IMR-90 (cell line): ENCODE results near the gene GHDC. TPM values are rescaled to one million over a fixed set of nuclear protein-coding genes. Genes with fewer than 3 reads are reported as not detected.

Experiments used
- ATAC-seq: fragments of 200-7000 bp; cut with Tn5 transposase; 2 replicates; pipeline ENCODE4 v1.9.1; 2020; ENCODE audit warnings: low read depth, mild to moderate bottlenecking, moderate library complexity
- BruUV-seq: library from RNA; stranded (reverse); fragments of 400-500 nt; replicated peaks from 2 replicates; lab custom pipeline; 2021; lab: Mats Ljungman, UMichigan
- CTCF ChIA-PET: fragments of 300-600 bp; formaldehyde crosslinking; extraction: SDS; loops from one replicate; lab custom pipeline; 2021; ENCODE audit warnings: antibody characterized with exemption; lab: Yijun Ruan, JAX
- POLR2A ChIA-PET: fragments of 300-600 bp; sonication (Branson Sonifier 250); formaldehyde crosslinking; loops from one replicate; lab custom pipeline; 2022; ENCODE audit warnings: antibody characterized with exemption; ENCODE audit not compliant: unreplicated experiment; lab: Charles Lee
- DNase-seq: peaks from one replicate; pipeline ENCODE4 v3.0.0; 2013
- H2AFZ ChIP-seq: replicated peaks from 2 replicates; pipeline ENCODE3; 2013; ENCODE audit warnings: low read length, mild to moderate bottlenecking; ENCODE audit not compliant: poor library complexity
- H2AK5ac ChIP-seq: 2 replicates; pipeline ENCODE4 v1.6.1; 2013; ENCODE audit warnings: low read depth, low read length, inconsistent platforms
- H2AK9ac ChIP-seq: replicated peaks from 2 replicates; pipeline ENCODE3; 2013; ENCODE audit warnings: mild to moderate bottlenecking, low read depth, low read length, moderate library complexity; ENCODE audit not compliant: poor library complexity
- H2BK120ac ChIP-seq: 2 replicates; pipeline ENCODE4 v1.6.1; 2013; ENCODE audit warnings: low read depth, low read length, inconsistent platforms
- H2BK15ac ChIP-seq: 3 replicates; pipeline ENCODE4 v1.6.1; 2013; ENCODE audit warnings: low read depth, low read length, inconsistent platforms
- H2BK20ac ChIP-seq: 2 replicates; pipeline ENCODE4 v1.6.1; 2013; ENCODE audit warnings: low read depth, mild to moderate bottlenecking, inconsistent platforms, low read length, moderate library complexity
- H2BK5ac ChIP-seq: 2 replicates; pipeline ENCODE4 v1.6.1; 2013; ENCODE audit warnings: mild to moderate bottlenecking, low read depth, low read length, inconsistent platforms; ENCODE audit not compliant: poor library complexity, severe bottlenecking
- H3K14ac ChIP-seq: replicated peaks from 2 replicates; pipeline ENCODE4 v1.6.1; 2013; ENCODE audit warnings: low read depth, low read length, inconsistent platforms
- H3K18ac ChIP-seq: 2 replicates; pipeline ENCODE4 v1.6.1; 2013; ENCODE audit warnings: low read depth, low read length, control low read depth
- H3K23ac ChIP-seq: 2 replicates; pipeline ENCODE4 v1.6.1; 2013; ENCODE audit warnings: low read depth, low read length, inconsistent platforms
- H3K27ac ChIP-seq: 2 replicates; pipeline ENCODE4 v1.5.1; 2013; ENCODE audit warnings: mild to moderate bottlenecking, control low read depth, low read length; ENCODE audit not compliant: insufficient read depth
- H3K27me3 ChIP-seq: 2 replicates; pipeline ENCODE4 v1.6.1; 2013; ENCODE audit warnings: low read length; ENCODE audit not compliant: control insufficient read depth, insufficient read depth
- H3K36me3 ChIP-seq: 2 replicates; pipeline ENCODE4 v1.6.1; 2013; ENCODE audit warnings: low read length, mixed read lengths; ENCODE audit not compliant: control insufficient read depth, insufficient read depth
- H3K4ac ChIP-seq: 2 replicates; pipeline ENCODE4 v1.6.1; 2013; ENCODE audit warnings: low read depth, low read length, inconsistent platforms
- H3K4me1 ChIP-seq: 2 replicates; pipeline ENCODE4 v1.6.1; 2013; ENCODE audit warnings: low read length, mixed read lengths; ENCODE audit not compliant: control insufficient read depth, insufficient read depth
- H3K4me2 ChIP-seq: 2 replicates; pipeline ENCODE4 v1.6.1; 2013; ENCODE audit warnings: low read depth, mild to moderate bottlenecking, control low read depth, low read length, moderate library complexity
- H3K4me3 ChIP-seq: 2 replicates; pipeline ENCODE4 v1.5.1; 2013; ENCODE audit warnings: low read depth, mild to moderate bottlenecking, control low read depth, low read length, moderate library complexity; ENCODE audit not compliant: insufficient read depth
- H3K56ac ChIP-seq: 2 replicates; pipeline ENCODE4 v1.6.1; 2013; ENCODE audit warnings: low read length, inconsistent platforms; ENCODE audit not compliant: insufficient read depth; ENCODE audit errors: extremely low read depth
- H3K79me1 ChIP-seq, 2 experiments: 2 replicates each; pipeline ENCODE4 v1.6.1; 2013; ENCODE audit warnings: low read length in 2 of 2, inconsistent platforms in 1 of 2, low read depth in 1 of 2
- H3K9ac ChIP-seq: 2 replicates; pipeline ENCODE4 v1.6.1; 2013; ENCODE audit warnings: low read depth, low read length, control low read depth
- H3K9me1 ChIP-seq: 2 replicates; pipeline ENCODE4 v1.6.1; 2013; ENCODE audit warnings: low read length, inconsistent platforms; ENCODE audit not compliant: insufficient read depth
- H3K9me3 ChIP-seq: 2 replicates; pipeline ENCODE4 v1.6.1; 2013; ENCODE audit warnings: low read length; ENCODE audit not compliant: control insufficient read depth, insufficient read depth
- H4K20me1 ChIP-seq: 2 replicates; pipeline ENCODE4 v1.6.1; 2013; ENCODE audit warnings: low read length, inconsistent platforms; ENCODE audit not compliant: insufficient read depth
- H4K5ac ChIP-seq: 2 replicates; pipeline ENCODE4 v1.6.1; 2013; ENCODE audit warnings: mild to moderate bottlenecking, low read depth, low read length, control low read depth
- H4K8ac ChIP-seq, 2 experiments: 2 replicates each; pipeline ENCODE4 v1.6.1; 2013; ENCODE audit warnings: low read depth in 2 of 2, low read length in 2 of 2, control low read depth in 1 of 2, inconsistent platforms in 1 of 2
- H4K91ac ChIP-seq: 2 replicates; pipeline ENCODE4 v1.6.1; 2013; ENCODE audit warnings: low read depth, low read length, inconsistent platforms; ENCODE audit not compliant: insufficient read depth
- BHLHE40 ChIP-seq: fragments of 150-350 bp; IDR thresholded peaks from 2 replicates; pipeline ENCODE4 v1.6.1; 2016; ENCODE audit warnings: mild to moderate bottlenecking, low read depth, low read length
- CEBPB ChIP-seq: IDR thresholded peaks from 2 replicates; pipeline ENCODE4 v1.6.1; 2012; ENCODE audit warnings: low read depth, low read length, improper control_type of control experiment
- CHD1 ChIP-seq: IDR thresholded peaks from 2 replicates; pipeline ENCODE4 v1.6.1; 2012; ENCODE audit warnings: low read depth, low read length, improper control_type of control experiment
- CTCF ChIP-seq: conservative IDR thresholded peaks from 2 replicates; pipeline ENCODE4 v1.5.1; 2012; ENCODE audit warnings: mild to moderate bottlenecking, low read depth, low read length, improper control_type of control experiment
- ELK1 ChIP-seq: fragments of 150-350 bp; IDR thresholded peaks from 2 replicates; pipeline ENCODE4 v1.6.1; 2016; ENCODE audit warnings: low read depth, mild to moderate bottlenecking, low read length, moderate library complexity, borderline replicate concordance
- FOS ChIP-seq: fragments of 150-350 bp; IDR thresholded peaks from 2 replicates; pipeline ENCODE4 v1.6.1; 2016; ENCODE audit warnings: low read depth, low read length
- MAFK ChIP-seq: IDR thresholded peaks from 2 replicates; pipeline ENCODE4 v1.6.1; 2012; ENCODE audit warnings: low read depth, low read length, improper control_type of control experiment
- MAZ ChIP-seq: IDR thresholded peaks from 2 replicates; pipeline ENCODE4 v1.6.1; 2012; ENCODE audit warnings: low read depth, mild to moderate bottlenecking, low read length, improper control_type of control experiment, moderate library complexity, borderline replicate concordance
- MXI1 ChIP-seq: IDR thresholded peaks from 2 replicates; pipeline ENCODE4 v1.6.1; 2012; ENCODE audit warnings: low read depth, mild to moderate bottlenecking, low read length, moderate library complexity, borderline replicate concordance
- NFE2L2 ChIP-seq: fragments of 150-350 bp; IDR thresholded peaks from 2 replicates; pipeline ENCODE4 v1.6.1; 2016; ENCODE audit warnings: low read depth, mild to moderate bottlenecking, low read length
- POLR2A ChIP-seq: IDR thresholded peaks from 2 replicates; pipeline ENCODE4 v1.6.1; 2012; ENCODE audit warnings: mild to moderate bottlenecking, low read depth, low read length
- RAD21 ChIP-seq: IDR thresholded peaks from 2 replicates; pipeline ENCODE4 v1.6.1; 2012; ENCODE audit warnings: low read length, improper control_type of control experiment
- RCOR1 ChIP-seq: IDR thresholded peaks from 2 replicates; pipeline ENCODE4 v1.6.1; 2012; ENCODE audit warnings: mild to moderate bottlenecking, low read length, improper control_type of control experiment; ENCODE audit not compliant: insufficient replicate concordance
- RFX5 ChIP-seq: IDR thresholded peaks from 2 replicates; pipeline ENCODE4 v1.8.0; 2012; ENCODE audit warnings: low read depth, mild to moderate bottlenecking, low read length, moderate library complexity
- SMC3 ChIP-seq: fragments of 150-350 bp; IDR thresholded peaks from 2 replicates; pipeline ENCODE4 v1.6.1; 2016; ENCODE audit warnings: low read depth, mild to moderate bottlenecking, antibody characterized with exemption, low read length, moderate library complexity
- USF2 ChIP-seq: fragments of 150-350 bp; IDR thresholded peaks from 2 replicates; pipeline ENCODE4 v1.6.1; 2017; ENCODE audit warnings: mild to moderate bottlenecking, antibody characterized with exemption, low read length, low read depth
- WGBS, 2 experiments: methylation state at CpG; one replicate each; pipeline versions ENCODE4 v1.1.5 to v1.1.7; 2013; ENCODE audit warnings: missing lambda C conversion rate in 2 of 2; ENCODE audit not compliant: insufficient read length in 1 of 2; ENCODE audit errors: extremely low coverage in 2 of 2; 5-methylcytosine and 5-hydroxymethylcytosine counted together
- dilution Hi-C: fragments of 300-500 bp; cut with HindIII; formaldehyde crosslinking; loops from one replicate; pipeline ENCODE4 v1.14.3; 2018; ENCODE audit warnings: low sequenced_read_pairs; ENCODE audit not compliant: unreplicated experiment
- in situ Hi-C: fragments of 300-500 bp; cut with MboI; formaldehyde crosslinking; loops from 3 replicates; pipeline ENCODE4 v1.14.3; 2019; ENCODE audit warnings: low sequenced_read_pairs, inconsistent platforms, mixed read lengths
- intact Hi-C: fragments of 100-400 bp; cut with micrococcal nuclease; formaldehyde crosslinking; loops from 2 replicates; pipeline ENCODE4 v1.10.0; 2022
- polyA plus RNA-seq, 3 experiments: library from polyadenylated mRNA; depleted of rRNA; stranded (reverse); fragments of >200 nt; gene quantifications; 2 replicates each; pipeline ENCODE4 v1.2.3, GENCODE V29; 2012; ENCODE audit warnings: low replicate concordance in 1 of 3
- total RNA-seq: library from RNA; depleted of rRNA; stranded (reverse); fragments of >200 nt; gene quantifications from 2 replicates; pipeline ENCODE4 v1.2.3, GENCODE V29; 2012

The GHDC gene
- total and polyA plus RNA-seq, 2 of the 4 experiments (the other 2 are of a cell fraction): 5.2 to 8.1 TPM

- in situ Hi-C loops: no loop called here
- intact Hi-C loops: no loop called here
- POLR2A ChIA-PET: no interaction called here
- Histone ChIP-seq H2BK15ac (no peak overlapping the region), H3K9ac (no peak overlapping the region), H4K8ac (no peak overlapping the region), H4K91ac (no peak overlapping the region), H3K9me3 (no peaks in the 10 kb centered on the region), H4K20me1 (peaks cover 3% of the 10 kb centered on the region; the same call in 1 of the 2 replicates), H3K4me2 (no peak overlapping the region), H3K79me1 (peaks cover 0 to 10% of the 10 kb centered on the region in 2 experiments; a peak in 2 of 4 replicates), H2BK20ac (no peak overlapping the region), H2AK9ac (no peak overlapping the region), H2BK120ac (no peak overlapping the region), H3K56ac (no peak overlapping the region), H3K27ac (no peak overlapping the region), H3K36me3 (peaks cover 48% of the 10 kb centered on the region), H3K18ac (no peak overlapping the region), H2BK5ac (no peak overlapping the region), H3K4ac (no peak overlapping the region), H3K14ac (no peak overlapping the region), H3K23ac (no peak overlapping the region), H3K27me3 (no peaks in the 10 kb centered on the region), H4K5ac (no peak overlapping the region), H3K9me1 (peaks cover 5% of the 10 kb centered on the region; the same call in 1 of the 2 replicates), H3K4me3 (no peak overlapping the region), H3K4me1 (0 out of 2 replicates have a peak, but pooled peaks cover 1% of the 10 kb centered on the region), H2AK5ac (no peak overlapping the region), H2AFZ (no peak overlapping the region)
- CTCF ChIA-PET: no interaction called here
- DNase-seq (no peak), ATAC-seq (no peak)
- no peak for TF ChIP-seq RCOR1
- no peak for TF ChIP-seq RAD21
- TF ChIP-seq MAZ: no peak
- no peak for TF ChIP-seq POLR2A
- TF ChIP-seq NFE2L2: no peak
- no peak for TF ChIP-seq USF2
- no peak for TF ChIP-seq MAFK
- no peak for TF ChIP-seq MXI1
- no peak for TF ChIP-seq CHD1
- no peak for TF ChIP-seq CEBPB
- no peak for TF ChIP-seq ELK1
- no peak for TF ChIP-seq SMC3
- no peak for TF ChIP-seq FOS
- TF ChIP-seq CTCF: no peak
- TF ChIP-seq BHLHE40: no peak
- no peak for TF ChIP-seq RFX5
- no TSS peak for BruUV-seq
- dilution Hi-C loops: no loop called here
- WGBS, 2 experiments: 100% methylated on average over 3 of the region's 6 CpGs; no CpG with 5 or more reads in 1 of the 2 experiments
Measured at GRCh38 chr17:42202159-42202558, 7.9 kb upstream of the GHDC start.
